ENCODE results near the gene TMEM259. TPM values are rescaled to one million over a fixed set of nuclear protein-coding genes. Genes with fewer than 3 reads are reported as not detected.

The TMEM259 gene
- total and polyA plus RNA-seq, 2 donors (not counting 3 experiments of a cell fraction or from before 2014, with no cell fraction given): 142 to 297 TPM

DNA sequence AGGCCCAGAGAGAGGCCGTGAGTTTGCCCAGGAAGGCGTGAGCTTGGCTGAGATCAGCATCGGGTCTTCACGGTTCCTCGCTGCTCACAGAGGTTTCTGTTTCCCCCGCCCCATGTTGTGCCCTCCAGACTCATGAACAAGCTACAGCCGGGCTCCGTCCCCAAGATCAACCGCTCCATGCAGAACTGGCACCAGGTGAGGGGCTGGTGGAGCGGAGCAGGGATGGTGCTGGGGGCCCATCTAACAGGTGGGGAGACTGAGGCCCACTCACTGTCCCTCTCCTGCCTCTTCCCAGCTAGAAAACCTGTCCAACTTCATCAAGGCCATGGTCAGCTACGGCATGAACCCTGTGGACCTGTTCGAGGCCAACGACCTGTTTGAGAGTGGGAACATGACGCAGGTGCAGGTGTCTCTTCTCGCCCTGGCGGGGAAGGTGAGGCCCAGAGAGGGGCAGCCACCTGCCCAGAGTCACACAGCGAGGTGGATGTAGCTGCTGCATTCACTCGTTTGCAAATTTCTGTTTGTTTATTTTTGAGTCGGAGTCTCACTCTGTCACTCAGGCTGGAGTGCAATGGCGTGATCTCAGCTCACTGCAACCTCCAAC is 11.4 kb upstream of the TMEM259 start:
- dilution Hi-C loops (cut with MboI; ENCODE audit: extremely low pct_ligation_motif_present, low sequenced_read_pairs): no loop called here
- Histone ChIP-seq H3K9ac (replicated peaks; ENCODE audit: extremely low read depth, insufficient read depth, low read length) (no peak overlapping the region), H2AFZ (ENCODE audit: low read depth, low read length) (no peak overlapping the region), H3K27ac (ENCODE audit: insufficient read depth, low read depth, low read length) (no peak overlapping the region), H3K27me3 (ENCODE audit: control insufficient read depth in 2 of 2, insufficient read depth in 2 of 2, low read length in 2 of 2) (no peaks in the 10 kb centered on the region), H3K4me3 (replicated peaks in 1 of 3; ENCODE audit: insufficient read depth in 1 of 3, low read depth in 1 of 3, low read length in 3 of 3) (no peak overlapping the region), H3K4me1 (ENCODE audit: control insufficient read depth, extremely low read depth, insufficient read depth, low read length) (peaks cover 9% of the 10 kb centered on the region), H3K79me2 (ENCODE audit: control insufficient read depth, insufficient read depth, low read length) (peaks cover 35% of the 10 kb centered on the region), H3K9me3 (replicated peaks; ENCODE audit: control insufficient read depth, insufficient read depth, low read length) (no peaks in the 10 kb centered on the region), H3K9me1 (replicated peaks; ENCODE audit: control insufficient read depth, extremely low read depth, insufficient read depth, low read length) (no peaks in the 10 kb centered on the region), H3K4me2 (ENCODE audit: insufficient read depth, low read length) (no peak overlapping the region), H4K20me1 (replicated peaks; ENCODE audit: control insufficient read depth, extremely low read depth, insufficient read depth, low read length) (no peaks in the 10 kb centered on the region), H3K36me3 (ENCODE audit: control insufficient read depth in 2 of 2, extremely low read depth in 1 of 2, insufficient read depth in 2 of 2, low read length in 2 of 2) (peaks cover 13 to 21% of the 10 kb centered on the region in 2 experiments)
- intact Hi-C loops (cut with micrococcal nuclease): no loop called here
- ChIA-PET CTCF (no interaction called here), POLR2A (interaction anchor here (0.6 kb wide), 1 partner anchor 12 kb away, joined by 3 read pairs; no protein-coding TSS in a partner anchor)
- DNase-seq (ENCODE audit: low read depth, low spot score) (no peak), FAIRE-seq (no peak)
- TF ChIP-seq, protein P1, sequence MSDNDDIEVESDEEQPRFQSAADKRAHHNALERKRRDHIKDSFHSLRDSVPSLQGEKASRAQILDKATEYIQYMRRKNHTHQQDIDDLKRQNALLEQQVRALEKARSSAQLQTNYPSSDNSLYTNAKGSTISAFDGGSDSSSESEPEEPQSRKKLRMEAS (IDR thresholded peaks at IDR 0.05; ENCODE audit: insufficient read depth, insufficient read length): no peak
- TF ChIP-seq GATA2 (IDR thresholded peaks at IDR 0.05; ENCODE audit: insufficient read depth, insufficient read length, low read depth, low read length) (no peak), FOS (IDR thresholded peaks at IDR 0.05; ENCODE audit: borderline replicate concordance, insufficient read depth, low read length) (no peak), POLR2AphosphoS5 (IDR thresholded peaks at IDR 0.05; ENCODE audit: insufficient read depth, low read depth, low read length) (no peak), JUN (IDR thresholded peaks at IDR 0.05; ENCODE audit: borderline replicate concordance, insufficient read depth, insufficient read length, low read depth) (no peak)
- BruUV-seq (replicated peaks): no TSS peak
